Adrenal gland (tissue), 12 donors: ENCODE results near the gene OTULIN. TPM values are rescaled to one million over a fixed set of nuclear protein-coding genes. Genes with fewer than 3 reads are reported as not detected.

Experiments used
- DNase-seq, 7 donors: peaks; one replicate each; pipeline ENCODE4 v3.0.0-alpha.2; 2019 to 2020
- H3K27ac ChIP-seq, 5 donors: fragments of 200-600 bp; sonication (generic) in 4 of 5; 1 replicate in 3 of 5; 2 replicates in 2 of 5; pipeline versions ENCODE4 v1.5.1 to v1.8.0; 2016 to 2020; ENCODE audit warnings: mild to moderate bottlenecking in 1 of 5
- H3K27me3 ChIP-seq: fragments of 200-600 bp; 2 replicates; pipeline ENCODE4 v1.8.0; 2021
- H3K36me3 ChIP-seq, 2 donors: fragments of 200-600 bp; replicated peaks in 1 of 2; 1 replicate in 1 of 2; 2 replicates in 1 of 2; pipeline versions ENCODE4 v1.5.1 to v1.8.0; 2018 to 2022
- H3K4me1 ChIP-seq, 2 donors: fragments of 200-600 bp; replicated peaks in 1 of 2; 1 replicate in 1 of 2; 2 replicates in 1 of 2; pipeline versions ENCODE4 v1.5.1 to v1.8.0; 2018 to 2021
- H3K4me3 ChIP-seq, 4 donors: fragments of 200-600 bp; sonication (generic) in 3 of 4; one replicate each; pipeline ENCODE4 v1.5.1; 2016 to 2018
- H3K9me3 ChIP-seq, 3 donors: fragments of 200-600 bp; sonication (generic) in 1 of 3; replicated peaks in 1 of 3; 1 replicate in 2 of 3; 2 replicates in 1 of 3; pipeline versions ENCODE4 v1.5.1 to v1.8.0; 2016 to 2021
- POLR2A ChIP-seq, 2 donors: fragments of 450-650 bp; IDR thresholded peaks; one replicate each; pipeline ENCODE4 v1.6.1; 2017; ENCODE audit warnings: antibody characterized with exemption in 2 of 2, mild to moderate bottlenecking in 2 of 2, moderate library complexity in 1 of 2
- WGBS, 4 donors: extraction: QIAGEN DNeasy Blood & Tissue Kit in 2 of 4; methylation state at CpG; one replicate each; pipeline versions ENCODE4 v1.1.5 to v1.1.7; 2013 to 2017; 5-methylcytosine and 5-hydroxymethylcytosine counted together
- intact Hi-C, 2 donors: fragments of 100-400 bp; cut with DNase I; formaldehyde crosslinking; loops; one replicate each; pipeline versions ENCODE4 v1.14.1 to v1.15.0; 2022 to 2023
- polyA plus RNA-seq, 3 donors: library from polyadenylated mRNA; stranded (reverse); fragments of 200-250 nt in 2 of 3; fragments of 350-450 nt in 1 of 3; fragmentation: Illumina TruSeq in 1 of 3; extraction: RNeasy Lipid Tissue Mini Kit (QIAGEN cat#74804) in 1 of 3; gene quantifications; one replicate each; pipeline ENCODE4 v1.2.3, GENCODE V29; 2013 to 2014
- total RNA-seq, 9 donors: library from RNA; depleted of rRNA in 4 of 9; stranded (reverse); fragments of >200 nt in 4 of 9; fragments of 120-200 nt in 1 of 9; fragmentation: NEBNext Ultra II Directional in 1 of 9; extraction: Animal tissue kit (Norgen Biotek cat#: 25700) in 1 of 9; gene quantifications; one replicate each; pipeline versions ENCODE4 v1.1.0 to v1.2.4, GENCODE V29; 2013 to 2023
- TF ChIP-seq, protein P1 (sequence below), 6 experiments: fragments of 450-650 bp in 4 of 6; fragments of 200-600 bp in 2 of 6; sonication (generic) in 1 of 6; IDR thresholded peaks; 1 replicate in 5 of 6; 2 replicates in 1 of 6; pipeline versions ENCODE4 v1.5.1 to v1.8.0; 2016 to 2021; ENCODE audit warnings: antibody characterized with exemption in 6 of 6, mild to moderate bottlenecking in 2 of 6, moderate library complexity in 1 of 6
- donor health status: healthy with polysubstance abuse.
- donor health status: Bipolar disorder and iron deficiency.
- donor health status: DM: yes; HTN: yes; CAD: no.
- donor health status: DM: no; HTN: no; CAD: no.
- donor health status: DM: no; HTN: no; CAD: no.
- donor health status: DM: yes; HTN: yes; CAD: no.

Gene OTULIN
- total and polyA plus RNA-seq, 12 donors, result 2.8 to 40.8 (median 20.4) TPM

DNA sequence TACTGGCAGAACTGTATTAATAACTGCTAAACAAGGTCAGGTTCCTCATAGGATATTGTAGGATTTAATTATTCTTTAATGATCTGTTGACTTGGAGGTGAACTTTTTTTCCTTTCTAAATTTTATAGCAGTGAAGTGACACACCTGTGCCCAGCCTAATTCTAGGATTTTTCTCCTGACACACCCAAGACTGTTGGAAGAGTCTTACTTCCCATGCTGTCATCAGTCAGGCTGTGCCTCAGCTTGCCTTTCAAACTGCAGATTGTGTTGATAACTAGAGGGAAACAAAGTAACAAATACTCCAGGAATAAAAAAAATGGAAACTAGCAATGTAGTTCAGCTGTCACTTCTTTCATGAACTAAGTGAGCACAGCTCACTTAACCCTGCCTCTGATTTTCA is 22.0 kb downstream of the OTULIN start:
- Histone ChIP-seq H3K4me1 (peaks cover 10 to 23% of the 10 kb centered on the region in 2 donors), H3K36me3 (peaks cover 0 to 55% of the 10 kb centered on the region in 2 donors), H3K9me3 (no peaks in the 10 kb centered on the region), H3K27me3 (no peaks in the 10 kb centered on the region), H3K4me3 (no peak overlapping the region), H3K27ac (no peak overlapping the region)
- DNase-seq, result no peak
- intact Hi-C loops, result no loop called here
- TF ChIP-seq, protein P1, sequence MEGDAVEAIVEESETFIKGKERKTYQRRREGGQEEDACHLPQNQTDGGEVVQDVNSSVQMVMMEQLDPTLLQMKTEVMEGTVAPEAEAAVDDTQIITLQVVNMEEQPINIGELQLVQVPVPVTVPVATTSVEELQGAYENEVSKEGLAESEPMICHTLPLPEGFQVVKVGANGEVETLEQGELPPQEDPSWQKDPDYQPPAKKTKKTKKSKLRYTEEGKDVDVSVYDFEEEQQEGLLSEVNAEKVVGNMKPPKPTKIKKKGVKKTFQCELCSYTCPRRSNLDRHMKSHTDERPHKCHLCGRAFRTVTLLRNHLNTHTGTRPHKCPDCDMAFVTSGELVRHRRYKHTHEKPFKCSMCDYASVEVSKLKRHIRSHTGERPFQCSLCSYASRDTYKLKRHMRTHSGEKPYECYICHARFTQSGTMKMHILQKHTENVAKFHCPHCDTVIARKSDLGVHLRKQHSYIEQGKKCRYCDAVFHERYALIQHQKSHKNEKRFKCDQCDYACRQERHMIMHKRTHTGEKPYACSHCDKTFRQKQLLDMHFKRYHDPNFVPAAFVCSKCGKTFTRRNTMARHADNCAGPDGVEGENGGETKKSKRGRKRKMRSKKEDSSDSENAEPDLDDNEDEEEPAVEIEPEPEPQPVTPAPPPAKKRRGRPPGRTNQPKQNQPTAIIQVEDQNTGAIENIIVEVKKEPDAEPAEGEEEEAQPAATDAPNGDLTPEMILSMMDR (IDR thresholded peaks at IDR 0.05), result no peak
- no peak for TF ChIP-seq POLR2A (IDR thresholded peaks at IDR 0.05)

GRCh38 chr5:14687023-14687665 is 22.6 kb downstream of the OTULIN start:
- H3K4me3 ChIP-seq, result no peak overlapping the region
- peaks cover 0 to 52% of the 10 kb centered on the region in 2 donors for H3K36me3 ChIP-seq
- no peak overlapping the region for H3K27ac ChIP-seq
- peaks cover 10 to 23% of the 10 kb centered on the region in 2 donors for H3K4me1 ChIP-seq
- H3K9me3 ChIP-seq, result no peaks in the 10 kb centered on the region
- no peaks in the 10 kb centered on the region for H3K27me3 ChIP-seq
- TF ChIP-seq POLR2A (IDR thresholded peaks at IDR 0.05), result no peak
- TF ChIP-seq, protein P1 (IDR thresholded peaks at IDR 0.05), result no peak
- 60 to 81% (median 73%) methylated on average over 1 to 4 of the region's 4 CpGs for WGBS, 4 donors
- no peak for DNase-seq
- intact Hi-C loops, result no loop called here

DNA sequence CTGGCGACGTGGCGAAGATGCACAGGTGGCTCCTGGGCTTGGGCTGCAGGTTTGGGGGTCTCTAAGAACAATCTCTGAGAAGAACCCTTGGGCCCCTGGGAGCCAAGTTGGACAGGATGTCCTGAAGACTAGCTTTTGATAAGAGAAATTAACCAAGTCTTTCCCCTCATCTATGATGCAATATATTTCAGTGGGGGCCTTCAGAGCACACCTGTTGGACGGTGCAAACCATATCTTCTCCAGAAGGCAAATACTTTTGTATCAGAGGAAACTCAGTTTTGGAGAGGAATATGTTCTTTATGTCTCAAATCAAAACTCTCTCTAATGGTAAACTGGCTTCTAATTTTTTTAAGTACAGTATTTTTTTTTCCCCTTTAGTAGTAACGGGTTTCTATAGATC is 28.6 kb downstream of the OTULIN start:
- Histone ChIP-seq H3K27ac (no peak overlapping the region), H3K4me1 (no peaks in the 10 kb centered on the region), H3K9me3 (no peaks in the 10 kb centered on the region), H3K36me3 (peaks cover 0 to 60% of the 10 kb centered on the region in 2 donors), H3K27me3 (no peaks in the 10 kb centered on the region), H3K4me3 (no peak overlapping the region)
- WGBS, 4 donors, result 97 to 100% (median 99%) methylated on average over 5 of the region's 5 CpGs
- no peak for TF ChIP-seq POLR2A (IDR thresholded peaks at IDR 0.05)
- TF ChIP-seq, protein P1 (IDR thresholded peaks at IDR 0.05), result no peak
- no peak for DNase-seq
- intact Hi-C loops, result no loop called here

DNA sequence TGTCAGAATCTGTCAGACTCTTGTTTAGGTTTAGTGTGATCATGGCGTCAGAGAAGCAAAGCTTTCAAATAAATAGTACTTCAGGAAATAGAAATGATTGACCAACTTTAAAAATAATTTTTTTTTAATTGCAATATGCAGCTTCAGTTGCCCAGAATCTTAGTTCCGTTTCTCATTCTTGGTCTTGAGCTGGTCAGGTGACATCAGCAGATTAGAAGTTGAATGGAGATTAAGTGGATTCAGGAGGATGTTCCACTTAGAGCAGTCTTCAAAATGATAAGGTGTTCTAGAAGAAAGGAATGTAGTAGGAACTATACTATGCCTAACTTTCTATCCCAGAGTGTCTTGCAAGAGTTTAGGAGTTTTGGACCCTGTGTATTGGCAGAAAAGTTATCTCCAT is 30.6 kb downstream of the OTULIN start:
- no peak for TF ChIP-seq POLR2A (IDR thresholded peaks at IDR 0.05)
- TF ChIP-seq, protein P1 (IDR thresholded peaks at IDR 0.05), result no peak
- intact Hi-C loops, result no loop called here
- WGBS, 4 donors, result 90 to 95% (median 92%) methylated on average over 2 of the region's 2 CpGs
- H3K4me3 ChIP-seq, result no peak overlapping the region
- no peaks in the 10 kb centered on the region for H3K9me3 ChIP-seq
- H3K27ac ChIP-seq, result no peak overlapping the region
- no peaks in the 10 kb centered on the region for H3K27me3 ChIP-seq
- peaks cover 0 to 58% of the 10 kb centered on the region in 2 donors for H3K36me3 ChIP-seq
- no peak for DNase-seq
- H3K4me1 ChIP-seq, result no peaks in the 10 kb centered on the region
